Adrenal gland (tissue), 12 donors: ENCODE measurements around the gene UBQLN1. TPM values are rescaled to one million over a fixed set of nuclear protein-coding genes. Genes with fewer than 3 reads are reported as not detected.

Source experiments
- DNase-seq, 7 donors: peaks; one replicate each; pipeline ENCODE4 v3.0.0-alpha.2; 2019 to 2020
- H3K27ac ChIP-seq, 5 donors: fragments of 200-600 bp; sonication (generic) in 4 of 5; 1 replicate in 3 of 5; 2 replicates in 2 of 5; pipeline versions ENCODE4 v1.5.1 to v1.8.0; 2016 to 2020; ENCODE audit warnings: mild to moderate bottlenecking in 1 of 5
- H3K27me3 ChIP-seq: fragments of 200-600 bp; 2 replicates; pipeline ENCODE4 v1.8.0; 2021
- H3K36me3 ChIP-seq, 2 donors: fragments of 200-600 bp; replicated peaks in 1 of 2; 1 replicate in 1 of 2; 2 replicates in 1 of 2; pipeline versions ENCODE4 v1.5.1 to v1.8.0; 2018 to 2022
- H3K4me1 ChIP-seq, 2 donors: fragments of 200-600 bp; replicated peaks in 1 of 2; 1 replicate in 1 of 2; 2 replicates in 1 of 2; pipeline versions ENCODE4 v1.5.1 to v1.8.0; 2018 to 2021
- H3K4me3 ChIP-seq, 4 donors: fragments of 200-600 bp; sonication (generic) in 3 of 4; one replicate each; pipeline ENCODE4 v1.5.1; 2016 to 2018
- H3K9me3 ChIP-seq, 3 donors: fragments of 200-600 bp; sonication (generic) in 1 of 3; replicated peaks in 1 of 3; 1 replicate in 2 of 3; 2 replicates in 1 of 3; pipeline versions ENCODE4 v1.5.1 to v1.8.0; 2016 to 2021
- POLR2A ChIP-seq, 2 donors: fragments of 450-650 bp; IDR thresholded peaks; one replicate each; pipeline ENCODE4 v1.6.1; 2017; ENCODE audit warnings: antibody characterized with exemption in 2 of 2, mild to moderate bottlenecking in 2 of 2, moderate library complexity in 1 of 2
- WGBS, 4 donors: extraction: QIAGEN DNeasy Blood & Tissue Kit in 2 of 4; methylation state at CpG; one replicate each; pipeline versions ENCODE4 v1.1.5 to v1.1.7; 2013 to 2017; 5-methylcytosine and 5-hydroxymethylcytosine counted together
- intact Hi-C, 2 donors: fragments of 100-400 bp; cut with DNase I; formaldehyde crosslinking; loops; one replicate each; pipeline versions ENCODE4 v1.14.1 to v1.15.0; 2022 to 2023
- polyA plus RNA-seq, 3 donors: library from polyadenylated mRNA; stranded (reverse); fragments of 200-250 nt in 2 of 3; fragments of 350-450 nt in 1 of 3; fragmentation: Illumina TruSeq in 1 of 3; extraction: RNeasy Lipid Tissue Mini Kit (QIAGEN cat#74804) in 1 of 3; gene quantifications; one replicate each; pipeline ENCODE4 v1.2.3, GENCODE V29; 2013 to 2014
- total RNA-seq, 9 donors: library from RNA; depleted of rRNA in 4 of 9; stranded (reverse); fragments of >200 nt in 4 of 9; fragments of 120-200 nt in 1 of 9; fragmentation: NEBNext Ultra II Directional in 1 of 9; extraction: Animal tissue kit (Norgen Biotek cat#: 25700) in 1 of 9; gene quantifications; one replicate each; pipeline versions ENCODE4 v1.1.0 to v1.2.4, GENCODE V29; 2013 to 2023
- TF ChIP-seq, protein P1 (sequence below), 6 experiments: fragments of 450-650 bp in 4 of 6; fragments of 200-600 bp in 2 of 6; sonication (generic) in 1 of 6; IDR thresholded peaks; 1 replicate in 5 of 6; 2 replicates in 1 of 6; pipeline versions ENCODE4 v1.5.1 to v1.8.0; 2016 to 2021; ENCODE audit warnings: antibody characterized with exemption in 6 of 6, mild to moderate bottlenecking in 2 of 6, moderate library complexity in 1 of 6
- donor health status: healthy with polysubstance abuse.
- donor health status: Bipolar disorder and iron deficiency.
- donor health status: DM: yes; HTN: yes; CAD: no.
- donor health status: DM: no; HTN: no; CAD: no.
- donor health status: DM: no; HTN: no; CAD: no.
- donor health status: DM: yes; HTN: yes; CAD: no.

Gene UBQLN1
- total and polyA plus RNA-seq, 12 donors, result 23.7 to 243 (median 110) TPM

DNA sequence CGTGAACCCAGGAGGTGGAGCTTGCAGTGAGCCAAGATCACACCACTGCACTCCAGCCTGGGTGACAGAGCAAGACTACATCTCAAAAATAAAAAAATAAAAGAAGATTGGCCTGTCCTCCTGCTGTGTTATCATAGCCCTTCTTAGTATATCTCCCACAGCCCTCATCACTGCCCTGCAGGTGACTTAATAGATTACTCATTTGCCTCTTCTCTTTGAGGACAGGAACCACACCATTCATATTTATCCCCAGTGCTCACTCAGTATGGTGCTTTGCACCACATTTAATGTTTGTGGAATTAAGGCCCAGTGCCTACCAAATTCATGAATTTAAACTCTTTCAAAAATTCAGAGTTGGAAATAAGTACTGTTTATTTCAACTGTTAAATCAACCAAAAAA lies 74.5 kb downstream of the UBQLN1 start:
- WGBS, 4 donors, result 71 to 100% (median 97%) methylated on average over 1 of the region's 1 CpG
- intact Hi-C loops, result no loop called here

DNA sequence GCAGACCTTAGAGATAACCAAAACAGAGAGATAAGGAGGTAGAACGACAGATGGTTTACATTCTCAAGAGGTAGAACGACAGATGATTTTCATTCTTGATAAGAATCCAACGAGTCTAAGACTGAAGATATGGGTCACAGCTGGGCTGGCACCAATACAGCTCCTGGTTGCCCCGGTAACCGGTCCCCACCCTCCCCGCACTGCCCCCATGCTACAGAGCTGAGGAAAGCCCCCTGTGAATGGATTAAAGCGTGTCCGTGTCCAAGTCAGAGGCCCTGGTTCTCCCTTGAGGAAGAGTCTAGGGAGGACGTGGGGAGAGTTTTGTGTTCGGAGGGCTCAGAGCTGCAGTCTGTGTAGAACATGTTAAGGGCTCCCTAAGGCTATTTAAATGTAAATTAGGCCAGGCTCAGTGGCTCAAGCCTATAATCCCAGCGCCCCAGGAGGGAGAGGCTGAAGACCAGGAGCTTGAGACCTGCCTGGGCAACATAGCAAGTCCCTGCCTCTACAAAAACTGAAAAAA lies 76.8 kb downstream of the UBQLN1 start:
- H3K36me3 ChIP-seq, result no peaks in the 10 kb centered on the region
- DNase-seq, result no peak
- 48 to 73% (median 51%) methylated on average over 11 of the region's 11 CpGs for WGBS, 4 donors
- H3K4me1 ChIP-seq, result no peaks in the 10 kb centered on the region
- intact Hi-C loops, result no loop called here
- no peaks in the 10 kb centered on the region for H3K27me3 ChIP-seq
- no peak overlapping the region for H3K4me3 ChIP-seq
- H3K9me3 ChIP-seq, result no peaks in the 10 kb centered on the region
- TF ChIP-seq POLR2A (IDR thresholded peaks at IDR 0.05), result no peak
- TF ChIP-seq, protein P1, sequence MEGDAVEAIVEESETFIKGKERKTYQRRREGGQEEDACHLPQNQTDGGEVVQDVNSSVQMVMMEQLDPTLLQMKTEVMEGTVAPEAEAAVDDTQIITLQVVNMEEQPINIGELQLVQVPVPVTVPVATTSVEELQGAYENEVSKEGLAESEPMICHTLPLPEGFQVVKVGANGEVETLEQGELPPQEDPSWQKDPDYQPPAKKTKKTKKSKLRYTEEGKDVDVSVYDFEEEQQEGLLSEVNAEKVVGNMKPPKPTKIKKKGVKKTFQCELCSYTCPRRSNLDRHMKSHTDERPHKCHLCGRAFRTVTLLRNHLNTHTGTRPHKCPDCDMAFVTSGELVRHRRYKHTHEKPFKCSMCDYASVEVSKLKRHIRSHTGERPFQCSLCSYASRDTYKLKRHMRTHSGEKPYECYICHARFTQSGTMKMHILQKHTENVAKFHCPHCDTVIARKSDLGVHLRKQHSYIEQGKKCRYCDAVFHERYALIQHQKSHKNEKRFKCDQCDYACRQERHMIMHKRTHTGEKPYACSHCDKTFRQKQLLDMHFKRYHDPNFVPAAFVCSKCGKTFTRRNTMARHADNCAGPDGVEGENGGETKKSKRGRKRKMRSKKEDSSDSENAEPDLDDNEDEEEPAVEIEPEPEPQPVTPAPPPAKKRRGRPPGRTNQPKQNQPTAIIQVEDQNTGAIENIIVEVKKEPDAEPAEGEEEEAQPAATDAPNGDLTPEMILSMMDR (IDR thresholded peaks at IDR 0.05), result no peak
- no peak overlapping the region for H3K27ac ChIP-seq

More for the DNA sequence above, 74.5 kb downstream of the UBQLN1 start:
- no peak overlapping the region for H3K4me3 ChIP-seq
- peaks cover 0 to 3% of the 10 kb centered on the region in 2 donors for H3K4me1 ChIP-seq
- no peak for DNase-seq
- H3K27ac ChIP-seq, result no peak overlapping the region
- H3K9me3 ChIP-seq, result no peaks in the 10 kb centered on the region
- no peak for TF ChIP-seq POLR2A (IDR thresholded peaks at IDR 0.05)
- TF ChIP-seq, protein P1 (IDR thresholded peaks at IDR 0.05), result no peak
- H3K27me3 ChIP-seq, result no peaks in the 10 kb centered on the region
- H3K36me3 ChIP-seq, result no peaks in the 10 kb centered on the region

DNA sequence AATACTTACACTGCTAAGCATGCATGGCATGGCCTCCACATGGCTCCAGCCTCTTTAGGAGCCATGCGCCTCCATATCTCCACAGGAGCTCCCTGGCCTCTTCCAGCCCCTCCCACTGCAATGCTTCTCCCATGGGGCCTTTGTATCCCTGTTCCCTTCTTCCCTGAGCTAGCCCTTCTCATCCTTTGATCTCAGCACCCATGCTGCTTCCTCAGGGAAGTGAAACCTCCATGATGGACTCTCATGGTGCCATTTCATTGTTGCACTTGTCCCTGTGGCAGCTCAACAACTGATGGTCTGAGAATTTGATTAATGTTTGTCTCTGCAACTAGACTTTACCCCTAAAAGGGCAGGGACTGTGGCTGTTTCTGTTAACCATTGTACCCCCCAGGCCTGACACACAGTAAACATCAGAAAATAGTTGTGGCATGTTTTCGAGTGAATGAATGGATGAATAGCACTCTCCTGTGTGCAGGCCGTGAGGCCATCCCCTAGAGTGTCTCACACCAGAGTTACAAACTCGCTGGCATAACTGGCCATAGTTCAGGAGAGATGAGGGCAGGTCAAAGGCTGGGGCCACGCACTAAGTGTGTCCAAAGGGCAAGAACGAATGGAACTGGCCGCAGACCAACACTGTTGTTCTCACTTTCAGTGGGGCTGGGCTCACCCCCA lies 78.2 kb downstream of the UBQLN1 start:
- no peak for TF ChIP-seq POLR2A (IDR thresholded peaks at IDR 0.05)
- TF ChIP-seq, protein P1 (IDR thresholded peaks at IDR 0.05), result no peak
- no peaks in the 10 kb centered on the region for H3K4me1 ChIP-seq
- no peak overlapping the region for H3K27ac ChIP-seq
- H3K27me3 ChIP-seq, result no peaks in the 10 kb centered on the region
- no peaks in the 10 kb centered on the region for H3K9me3 ChIP-seq
- WGBS, 4 donors, result 86 to 94% (median 89%) methylated on average over 6 to 7 of the region's 7 CpGs
- DNase-seq, result no peak
- no peaks in the 10 kb centered on the region for H3K36me3 ChIP-seq
- intact Hi-C loops, result no loop called here
- H3K4me3 ChIP-seq, result no peak overlapping the region

DNA sequence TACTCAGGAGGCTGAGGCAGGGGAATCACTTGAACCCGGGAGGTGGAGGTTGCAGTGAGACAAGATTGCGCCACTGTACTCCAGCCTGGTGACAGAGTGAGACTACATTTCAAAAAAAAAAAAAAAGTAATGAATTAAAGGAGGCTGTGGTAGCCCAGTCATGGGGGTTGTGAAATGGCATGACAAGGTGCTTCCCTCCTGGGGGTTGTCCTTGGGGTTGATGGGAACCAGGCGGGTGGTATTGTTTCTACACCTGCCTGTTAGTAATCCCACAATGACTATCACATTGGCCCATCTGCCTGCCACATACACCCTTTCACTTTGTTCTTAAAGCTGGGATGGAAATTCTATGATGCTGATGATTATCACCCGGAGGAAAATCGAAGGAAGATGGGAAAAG lies 79.2 kb downstream of the UBQLN1 start:
- TF ChIP-seq POLR2A (IDR thresholded peaks at IDR 0.05), result no peak
- TF ChIP-seq, protein P1 (IDR thresholded peaks at IDR 0.05), result no peak
- H3K9me3 ChIP-seq, result no peaks in the 10 kb centered on the region
- intact Hi-C loops, result no loop called here
- H3K36me3 ChIP-seq, result no peaks in the 10 kb centered on the region
- WGBS, 4 donors, result 91 to 94% (median 94%) methylated on average over 5 of the region's 5 CpGs
- H3K4me3 ChIP-seq, result no peak overlapping the region
- no peaks in the 10 kb centered on the region for H3K27me3 ChIP-seq
- H3K27ac ChIP-seq, result no peak overlapping the region
- peaks cover 0 to 8% of the 10 kb centered on the region in 2 donors for H3K4me1 ChIP-seq
- DNase-seq, result no peak
